GM12891 (cell line): ENCODE measurements around the gene TMEM186.

ENCODE experiments used
- POLR2AphosphoS5 ChIP-seq: IDR thresholded peaks from 2 replicates; pipeline ENCODE4 v1.6.1; 2011; ENCODE audit warnings: low read depth, low read length, control low read depth
- SPI1 ChIP-seq: IDR thresholded peaks from 2 replicates; pipeline ENCODE4 v1.6.1; 2011; ENCODE audit warnings: low read depth, low read length, control low read depth

- TF ChIP-seq SPI1 (no peak), POLR2AphosphoS5 (no peak)
Measured at GRCh38 chr16:8808009-8808408, 10.6 kb upstream of the TMEM186 start.
